K562 (cell line): ENCODE results near the gene NECTIN2. TPM values are rescaled to one million over a fixed set of nuclear protein-coding genes. Genes with fewer than 3 reads are reported as not detected.
A peak's percentile ranks its signal among the peaks of the same experiment; 100 is the strongest.

Source experiments
- ATF7 ChIP-seq: fragments of 450-650 bp; IDR thresholded peaks from 2 replicates; pipeline ENCODE4 v1.7.1; 2014; ENCODE audit warnings: mild to moderate bottlenecking, moderate library complexity
- CCNT2 ChIP-seq: IDR thresholded peaks from 2 replicates; pipeline ENCODE4 v1.6.1; 2011; ENCODE audit warnings: borderline replicate concordance, low read depth, mild to moderate bottlenecking, moderate library complexity, mixed read lengths, low read length; ENCODE audit not compliant: insufficient read length; ENCODE audit errors: extremely low read depth
- EP400 ChIP-seq: fragments of 450-650 bp; IDR thresholded peaks from 2 replicates; pipeline ENCODE4 v1.6.1; 2017; ENCODE audit warnings: antibody characterized with exemption, mild to moderate bottlenecking, moderate library complexity
- ESRRA ChIP-seq: fragments of 450-650 bp; IDR thresholded peaks from 2 replicates; pipeline ENCODE4 v1.6.1; 2014; ENCODE audit warnings: low read depth, mild to moderate bottlenecking, moderate library complexity, borderline replicate concordance
- ETV1 ChIP-seq: fragments of 450-650 bp; conservative IDR thresholded peaks from 2 replicates; pipeline ENCODE4 v1.6.1; 2016; ENCODE audit warnings: missing genetic modification characterization, control low read depth, low read depth, missing compliant biosample characterization
- MAZ ChIP-seq, 2 experiments: fragments of 450-650 bp in 1 of 2; sonication (generic) in 1 of 2; formaldehyde crosslinking; IDR thresholded peaks in 1 of 2; conservative IDR thresholded peaks in 1 of 2; 2 replicates each; pipeline versions ENCODE4 v1.4.0 to v1.5.0; 2020; ENCODE audit warnings: mild to moderate bottlenecking in 1 of 2, missing genetic modification reagents in 1 of 2
- NFRKB ChIP-seq: fragments of 450-650 bp; IDR thresholded peaks from 2 replicates; pipeline ENCODE4 v1.6.1; 2016; ENCODE audit warnings: low read depth
- NR2C1 ChIP-seq, 2 experiments: fragments of 450-650 bp; IDR thresholded peaks; 2 replicates each; pipeline ENCODE4 v1.6.1; 2017; ENCODE audit warnings: mild to moderate bottlenecking in 2 of 2, antibody characterized with exemption in 1 of 2, inconsistent platforms in 1 of 2, missing compliant biosample characterization in 1 of 2, missing genetic modification characterization in 1 of 2
- NRF1 ChIP-seq, 2 experiments: fragments of 450-650 bp; IDR thresholded peaks in 1 of 2; conservative IDR thresholded peaks in 1 of 2; 2 replicates each; pipeline ENCODE4 v1.6.1; 2014; ENCODE audit warnings: mild to moderate bottlenecking in 2 of 2
- PHF8 ChIP-seq: fragments of 200-600 bp; sonication (generic); IDR thresholded peaks from 2 replicates; pipeline ENCODE4 v1.6.1; 2012; ENCODE audit warnings: mixed run types, mild to moderate bottlenecking, inconsistent platforms, low read length, moderate library complexity, borderline replicate concordance
- POLR2A ChIP-seq: fragments of 450-650 bp; conservative IDR thresholded peaks from 2 replicates; pipeline ENCODE4 v1.6.1; 2016
- POLR2AphosphoS5 ChIP-seq: IDR thresholded peaks from 2 replicates; pipeline ENCODE4 v1.6.1; 2011; ENCODE audit warnings: mild to moderate bottlenecking, low read depth, low read length, moderate library complexity; ENCODE audit not compliant: control insufficient read depth, insufficient read depth
- POLR2G ChIP-seq: fragments of 200-400 bp; formaldehyde crosslinking; IDR thresholded peaks from 2 replicates; pipeline ENCODE4 v1.6.1; 2017; ENCODE audit warnings: low read depth, mild to moderate bottlenecking, antibody characterized with exemption, low read length, moderate library complexity
- SAP30 ChIP-seq: fragments of 200-600 bp; sonication (generic); IDR thresholded peaks from 2 replicates; pipeline ENCODE4 v1.6.1; 2012; ENCODE audit warnings: borderline replicate concordance, low read depth, mild to moderate bottlenecking, moderate library complexity, low read length, control low read depth, inconsistent platforms; ENCODE audit not compliant: insufficient read depth, poor library complexity, severe bottlenecking
- SIN3A ChIP-seq, 2 experiments: fragments of 150-350 bp in 1 of 2; IDR thresholded peaks; 2 replicates each; pipeline ENCODE4 v1.6.1; 2011 to 2016; ENCODE audit warnings: borderline replicate concordance in 2 of 2, low read depth in 2 of 2, low read length in 2 of 2, mild to moderate bottlenecking in 2 of 2, moderate library complexity in 2 of 2; ENCODE audit not compliant: control insufficient read depth in 1 of 2
- SRSF9 ChIP-seq: fragments of 200-400 bp; formaldehyde crosslinking; IDR thresholded peaks from 2 replicates; pipeline ENCODE4 v1.6.1; 2017; ENCODE audit warnings: low read depth, low read length, borderline replicate concordance
- TBP ChIP-seq: optimal IDR thresholded peaks from 2 replicates; pipeline ENCODE3; 2011; ENCODE audit warnings: low read depth, low read length, improper control_type of control experiment
- TOE1 ChIP-seq, 2 experiments: fragments of 450-650 bp in 1 of 2; sonication (generic) in 1 of 2; formaldehyde crosslinking in 1 of 2; IDR thresholded peaks; 2 replicates each; pipeline versions ENCODE4 v1.7.1 to v1.8.0; 2016 to 2022; ENCODE audit warnings: borderline replicate concordance in 2 of 2, mild to moderate bottlenecking in 2 of 2, antibody characterized with exemption in 1 of 2, inconsistent platforms in 1 of 2, low read depth in 1 of 2, missing genetic modification reagents in 1 of 2, moderate library complexity in 1 of 2
- YY1 ChIP-seq, 3 experiments: IDR thresholded peaks; 2 replicates each; pipeline ENCODE4 v1.6.1; 2011; ENCODE audit warnings: low read length in 2 of 3, mild to moderate bottlenecking in 2 of 3, moderate library complexity in 2 of 3, borderline replicate concordance in 1 of 3, control low read depth in 1 of 3, low read depth in 1 of 3; ENCODE audit not compliant: insufficient read depth in 3 of 3, insufficient replicate concordance in 2 of 3, control insufficient read depth in 1 of 3, insufficient read length in 1 of 3; ENCODE audit errors: extremely low read depth in 1 of 3
- ZBTB33 ChIP-seq: sonication (generic); formaldehyde crosslinking; IDR thresholded peaks from 2 replicates; pipeline ENCODE4 v1.8.1; 2023; ENCODE audit warnings: mild to moderate bottlenecking, missing genetic modification reagents
- ZBTB7A ChIP-seq: IDR thresholded peaks from 2 replicates; pipeline ENCODE4 v1.6.1; 2011; ENCODE audit warnings: low read depth, mild to moderate bottlenecking, low read length, moderate library complexity, borderline replicate concordance; ENCODE audit not compliant: control insufficient read depth
- polyA plus RNA-seq, 8 experiments: library from polyadenylated mRNA; depleted of rRNA in 4 of 8; stranded (reverse) in 5 of 8; unstranded in 3 of 8; fragments of >200 nt; fragmentation: Nextera tagmentation in 2 of 8; fragmentation: Illumina TruSeq in 1 of 8; extraction: Ambion mirVana in 2 of 8; extraction: Trizol in 1 of 8; gene quantifications; 2 replicates each; pipeline versions ENCODE4 v1.2.1 to v1.2.3, GENCODE V29; 2011 to 2014; ENCODE audit warnings: inconsistent platforms in 1 of 8, missing spikeins in 1 of 8
- total RNA-seq, 7 experiments: library from RNA; depleted of rRNA in 6 of 7; stranded (reverse); fragments of >200 nt in 6 of 7; fragmentation: Illumina TruSeq in 2 of 7; extraction: Trizol in 2 of 7; gene quantifications; 2 replicates each; pipeline versions ENCODE4 v1.2.1 to v1.2.3, GENCODE V29; 2011 to 2021; ENCODE audit warnings: low replicate concordance in 1 of 7

Gene NECTIN2
- total and polyA plus RNA-seq, 9 of the 15 experiments (the other 6 are each of a cell fraction or from before 2014, with no cell fraction given), result 3.9 to 94.9 (median 34.9) TPM

DNA sequence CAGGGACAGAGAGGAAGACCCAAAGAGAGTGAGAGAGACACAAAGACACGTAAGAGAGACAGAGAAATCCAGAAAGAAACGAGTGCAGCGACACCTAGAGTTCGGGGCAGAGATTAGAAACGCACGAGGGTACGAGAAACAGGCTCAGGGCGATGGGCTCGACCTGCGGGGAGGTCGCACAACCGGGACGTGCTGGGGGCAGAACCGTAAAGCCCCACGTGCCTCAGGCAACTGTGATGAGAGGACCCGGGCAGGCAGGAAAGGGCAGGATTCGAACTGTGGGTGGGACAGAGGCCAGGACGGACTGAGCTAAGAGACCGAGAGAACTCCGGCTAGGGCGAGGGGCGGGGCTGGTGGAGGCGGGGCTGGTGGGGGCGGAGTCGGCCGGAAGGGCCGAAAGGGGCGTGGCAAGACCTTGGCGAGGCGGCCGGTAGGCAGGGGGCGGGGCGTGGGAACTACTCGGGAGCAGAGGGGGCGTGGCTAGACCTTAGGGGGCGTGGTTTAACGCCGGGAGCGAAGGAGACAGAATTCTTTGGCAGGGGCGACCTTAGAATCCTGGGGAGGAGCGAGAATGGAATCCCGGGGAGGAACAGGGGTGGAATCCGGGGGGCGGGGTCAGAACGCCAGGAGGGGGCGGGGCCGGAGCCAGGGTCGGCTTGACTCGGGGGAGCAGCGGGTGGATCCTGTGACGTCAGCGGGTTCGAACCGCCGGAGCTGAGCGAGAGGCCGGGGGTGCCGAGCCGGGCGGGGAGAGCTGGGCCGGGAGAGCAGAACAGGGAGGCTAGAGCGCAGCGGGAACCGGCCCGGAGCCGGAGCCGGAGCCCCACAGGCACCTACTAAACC lies at the start of gene NECTIN2 (continued):
- TF ChIP-seq SIN3A (IDR thresholded peaks at IDR 0.05; ENCODE audit: borderline replicate concordance in 2 of 2, control insufficient read depth in 1 of 2, low read depth in 2 of 2, low read length in 2 of 2) (peak; percentile 10 to 28; a peak in 2 of 4 replicates), POLR2AphosphoS5 (0 out of 2 replicates have a peak, but pooled peaks have one; percentile 42), TBP (peak; percentile 78), POLR2A (peak; percentile 64), NR2C1 (IDR thresholded peaks at IDR 0.05) (0 out of 2 replicates have a peak, but pooled peaks have one; percentile 31), NR2C1 (tag; IDR thresholded peaks at IDR 0.05) (no peak), EP400 (peak; percentile 84), ETV1 (tag) (peak; percentile 55), MAZ (CRISPR knock-in tag; conservative IDR thresholded peaks at IDR 0.05 in 1 of 2, IDR thresholded peaks at IDR 0.05 in 1 of 2) (peak; percentile 11 to 62; a peak in 1 of 4 replicates), CCNT2 (peak; percentile 36), ATF7 (peak; percentile 93), ESRRA (peak; percentile 77), NFRKB (peak; percentile 12; the same call in 1 of the 2 replicates), ZBTB33 (CRISPR knock-in tag) (0 out of 2 replicates have a peak, but pooled peaks have one; percentile 32), POLR2G (peak; percentile 76), SAP30 (no peak), ZBTB7A (peak; percentile 15; the same call in 1 of the 2 replicates), YY1 (IDR thresholded peaks at IDR 0.05; ENCODE audit: borderline replicate concordance in 1 of 3, control insufficient read depth in 1 of 3, extremely low read depth in 1 of 3, insufficient read depth in 3 of 3, insufficient read length in 1 of 3, insufficient replicate concordance in 2 of 3, low read depth in 1 of 3, low read length in 2 of 3) (peak in 2 of 3 experiments; percentile 23 to 52), TOE1 (IDR thresholded peaks at IDR 0.05; ENCODE audit: borderline replicate concordance) (peak; percentile 41; the same call in 1 of the 2 replicates), TOE1 (CRISPR knock-in tag; IDR thresholded peaks at IDR 0.05; ENCODE audit: borderline replicate concordance, low read depth) (no peak), PHF8 (peak; percentile 61; the same call in 1 of the 2 replicates), SRSF9 (no peak), NRF1 (conservative IDR thresholded peaks at IDR 0.05 in 1 of 2, IDR thresholded peaks at IDR 0.05 in 1 of 2) (0 out of 4 replicates have a peak, but pooled peaks of 1 of the 2 experiments have one; percentile 17)
